Measurements from ENCODE around the gene PPP3R1.

- TF ChIP-seq CTCF (IDR thresholded peaks at IDR 0.05) (no peak), POLR2A (IDR thresholded peaks at IDR 0.05) (no peak), POLR2AphosphoS5 (IDR thresholded peaks at IDR 0.05) (no peak), EP300 (IDR thresholded peaks at IDR 0.05; ENCODE audit: low read depth) (no peak)
These were observed 32.6 kb upstream of the PPP3R1 start for GRCh38 chr2:68284896-68285295.
